AG10803 (cell line): ENCODE measurements around the gene PCSK5.

ENCODE experiments used
- DNase-seq: peaks from one replicate; pipeline ENCODE4 v3.0.0; 2010; ENCODE audit warnings: low read depth
- H3K4me3 ChIP-seq: 2 replicates; pipeline ENCODE4 v1.5.1; 2011; ENCODE audit warnings: mild to moderate bottlenecking, low read length, control low read depth
- CTCF ChIP-seq: conservative IDR thresholded peaks from 2 replicates; pipeline ENCODE4 v1.5.1; 2011; ENCODE audit warnings: mild to moderate bottlenecking, low read length, control low read depth, inconsistent platforms

Gene PCSK5

GRCh38 chr9:76369583-76369982 is 479.1 kb downstream of the PCSK5 start:
- no peak overlapping the region for H3K4me3 ChIP-seq
- TF ChIP-seq CTCF, result no peak
- no peak for DNase-seq

- TF ChIP-seq CTCF, result no peak
Measured at GRCh38 chr9:76370396-76371023, 480.0 kb downstream of the PCSK5 start.

GRCh38 chr9:76371901-76372300 is 481.4 kb downstream of the PCSK5 start:
- DNase-seq, result peak; percentile 62
- H3K4me3 ChIP-seq, result no peak overlapping the region
- TF ChIP-seq CTCF, result no peak

More at GRCh38 chr9:76370396-76371023, 480.0 kb downstream of the PCSK5 start:
- no peak overlapping the region for H3K4me3 ChIP-seq
- no peak for DNase-seq

- no peak for TF ChIP-seq CTCF
- no peak for DNase-seq
- H3K4me3 ChIP-seq, result no peak overlapping the region
Measured at GRCh38 chr9:76372336-76372735, 481.9 kb downstream of the PCSK5 start.

- TF ChIP-seq CTCF, result no peak
- peak; percentile 87 for DNase-seq
- H3K4me3 ChIP-seq, result no peak overlapping the region
Measured at GRCh38 chr9:76373173-76373783, 482.8 kb downstream of the PCSK5 start.

GRCh38 chr9:76373784-76374474 is 483.5 kb downstream of the PCSK5 start:
- H3K4me3 ChIP-seq, result no peak overlapping the region
- no peak for DNase-seq
- no peak for TF ChIP-seq CTCF
